IPS DF 4.7 (cell line): Measurements from ENCODE around the gene CDK2AP2.
"Not testable (repeated sequence)": the region's sequence is repeated elsewhere in the genome, so short reads cannot be mapped to it uniquely, and the experiment has no call there.

Source experiments
- DNase-seq: peaks from one replicate; pipeline ENCODE4 v3.0.0-alpha.2; 2013; ENCODE audit warnings: low spot score; ENCODE audit errors: extremely low read depth

The CDK2AP2 gene

GRCh38 chr11:67523556-67524479 is 15.9 kb upstream of the CDK2AP2 start:
- DNase-seq = no peak

DNA sequence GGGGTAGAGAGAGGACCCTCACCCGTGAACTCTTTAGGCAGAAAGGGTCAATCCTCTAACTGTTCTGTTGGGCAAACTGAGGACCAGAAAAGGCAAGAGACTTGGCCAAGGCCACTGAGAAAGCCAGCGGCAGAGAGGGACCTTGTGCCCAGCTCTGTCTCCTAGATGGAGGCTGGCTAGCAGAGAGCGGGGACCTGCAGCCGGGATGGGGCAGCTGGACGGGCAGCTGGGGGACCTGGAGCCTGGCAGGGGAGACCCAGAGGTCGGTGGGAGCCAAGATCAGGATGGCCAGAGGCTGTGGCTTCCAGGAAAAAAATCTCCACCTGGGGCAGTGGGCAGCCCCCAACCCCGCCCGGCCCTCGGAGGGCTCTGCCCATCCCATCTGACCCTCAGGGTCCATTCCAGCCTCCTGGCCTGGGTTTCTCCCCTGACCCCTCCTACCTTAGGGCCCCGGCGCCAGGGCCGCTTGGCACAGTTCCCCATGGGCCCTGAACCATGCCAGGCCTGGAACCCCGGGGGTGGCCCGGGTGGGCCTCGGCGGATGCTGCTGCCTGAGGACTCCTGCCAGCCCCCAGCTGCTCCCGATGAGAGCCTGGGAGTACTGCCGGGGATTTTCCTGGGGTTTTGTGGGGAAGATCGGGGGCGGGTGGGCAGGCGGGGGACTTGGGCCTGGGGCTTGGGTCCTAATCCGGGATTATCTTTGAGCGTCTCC is 15.0 kb upstream of the CDK2AP2 start, which contains the start of gene CABP2:
TSS of gene CABP2 (minus strand) at position 603 of the 712 bp plus-strand sequence. CDS start at position 483, 120 bp downstream.
- no peak for DNase-seq

GRCh38 chr11:67522338-67522737 is 14.4 kb upstream of the CDK2AP2 start:
- DNase-seq = no peak

GRCh38 chr11:67521924-67522323 is 14.0 kb upstream of the CDK2AP2 start:
- no peak for DNase-seq

- no peak for DNase-seq
Observed at GRCh38 chr11:67520856-67521824, 13.2 kb upstream of the CDK2AP2 start.

GRCh38 chr11:67519726-67520125 is 11.8 kb upstream of the CDK2AP2 start:
- no peak for DNase-seq

GRCh38 chr11:67517784-67518552 is 10.0 kb upstream of the CDK2AP2 start:
- no peak for DNase-seq

GRCh38 chr11:67516806-67517205 is 8.8 kb upstream of the CDK2AP2 start:
- no peak for DNase-seq

DNA sequence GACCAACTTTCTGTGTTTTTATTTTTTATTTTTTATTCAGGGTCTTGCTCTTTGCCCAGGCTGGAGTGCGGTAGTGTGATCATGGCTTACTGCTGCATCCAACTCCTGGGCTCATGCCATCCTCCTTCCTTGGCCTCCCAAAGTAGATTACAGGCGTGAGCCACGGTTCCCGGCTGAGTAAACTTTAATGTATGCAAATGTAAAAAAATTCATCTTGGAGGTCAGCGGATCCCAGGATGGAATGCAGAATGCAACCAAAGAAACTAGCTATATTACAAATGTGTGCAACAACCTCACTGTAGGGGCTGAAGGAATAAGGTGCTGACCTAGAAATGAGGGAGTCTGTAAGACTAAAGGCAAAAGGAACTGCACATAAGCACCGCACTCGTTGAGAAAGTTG is 6.2 kb upstream of the CDK2AP2 start:
- DNase-seq = no peak

- not testable (repeated sequence) for DNase-seq
Observed at GRCh38 chr11:67511558-67511957, 3.6 kb upstream of the CDK2AP2 start.

DNA sequence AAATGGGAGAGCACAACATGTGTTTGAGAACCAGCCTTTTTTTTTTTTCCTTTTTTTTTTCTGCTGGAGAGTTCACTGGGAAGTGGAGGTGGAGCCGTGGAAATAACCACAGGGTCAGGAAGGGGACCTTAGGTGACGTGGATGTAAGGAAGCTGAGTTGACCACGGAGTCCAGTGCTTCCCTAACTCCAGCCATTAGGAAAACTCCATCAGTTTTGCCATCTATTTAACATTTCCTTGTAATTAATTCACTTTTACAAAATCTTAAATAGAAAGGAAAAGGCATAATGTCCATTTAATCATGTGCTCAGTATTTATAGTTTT is 2.0 kb upstream of the CDK2AP2 start:
- DNase-seq = no peak

GRCh38 chr11:67508486-67509121 is 642 bp upstream of the CDK2AP2 start:
- DNase-seq = peak; percentile 62

- no peak for DNase-seq
Observed at GRCh38 chr11:67507242-67507863, 609 bp downstream of the CDK2AP2 start.

DNA sequence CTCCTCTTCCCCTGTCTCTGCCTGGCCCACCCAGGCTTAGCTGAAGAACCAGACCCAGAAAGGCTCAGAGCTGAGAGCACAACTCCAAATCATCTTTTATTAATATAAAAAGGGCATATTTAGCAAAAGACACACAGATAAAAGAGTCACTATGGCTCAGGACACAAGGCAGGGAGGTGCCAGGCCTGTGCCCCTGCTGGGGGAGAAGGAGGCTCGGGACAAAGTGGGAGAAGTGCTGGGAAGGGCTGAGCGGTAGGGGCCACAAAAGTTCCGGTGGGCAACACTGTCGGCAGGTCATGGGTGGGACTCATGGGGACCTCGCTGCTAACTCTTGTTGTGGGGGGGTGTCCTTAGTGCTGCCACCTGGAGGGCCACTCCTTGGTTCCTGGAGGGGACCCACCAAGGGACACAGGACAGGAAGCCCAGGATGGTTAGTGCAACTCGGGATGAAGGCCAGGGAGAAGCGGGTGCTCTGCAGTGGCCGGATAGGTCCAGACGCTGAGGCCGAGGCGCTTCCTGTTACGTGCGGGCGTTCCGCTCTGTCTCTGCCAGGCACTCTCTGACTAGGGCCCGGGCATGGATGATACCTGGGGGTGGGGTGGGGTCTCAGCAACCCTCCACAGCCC is 1.4 kb downstream of the CDK2AP2 start:
- DNase-seq = no peak

GRCh38 chr11:67505605-67506396 is 2.2 kb downstream of the CDK2AP2 start:
- no peak for DNase-seq

GRCh38 chr11:67504950-67505581 is 2.9 kb downstream of the CDK2AP2 start, which contains the start of gene PITPNM1:
PITPNM1 (minus strand) TSS chr11:67505363; CDS start chr11:67504180, 1,183 bp downstream.
- DNase-seq = no peak

DNA sequence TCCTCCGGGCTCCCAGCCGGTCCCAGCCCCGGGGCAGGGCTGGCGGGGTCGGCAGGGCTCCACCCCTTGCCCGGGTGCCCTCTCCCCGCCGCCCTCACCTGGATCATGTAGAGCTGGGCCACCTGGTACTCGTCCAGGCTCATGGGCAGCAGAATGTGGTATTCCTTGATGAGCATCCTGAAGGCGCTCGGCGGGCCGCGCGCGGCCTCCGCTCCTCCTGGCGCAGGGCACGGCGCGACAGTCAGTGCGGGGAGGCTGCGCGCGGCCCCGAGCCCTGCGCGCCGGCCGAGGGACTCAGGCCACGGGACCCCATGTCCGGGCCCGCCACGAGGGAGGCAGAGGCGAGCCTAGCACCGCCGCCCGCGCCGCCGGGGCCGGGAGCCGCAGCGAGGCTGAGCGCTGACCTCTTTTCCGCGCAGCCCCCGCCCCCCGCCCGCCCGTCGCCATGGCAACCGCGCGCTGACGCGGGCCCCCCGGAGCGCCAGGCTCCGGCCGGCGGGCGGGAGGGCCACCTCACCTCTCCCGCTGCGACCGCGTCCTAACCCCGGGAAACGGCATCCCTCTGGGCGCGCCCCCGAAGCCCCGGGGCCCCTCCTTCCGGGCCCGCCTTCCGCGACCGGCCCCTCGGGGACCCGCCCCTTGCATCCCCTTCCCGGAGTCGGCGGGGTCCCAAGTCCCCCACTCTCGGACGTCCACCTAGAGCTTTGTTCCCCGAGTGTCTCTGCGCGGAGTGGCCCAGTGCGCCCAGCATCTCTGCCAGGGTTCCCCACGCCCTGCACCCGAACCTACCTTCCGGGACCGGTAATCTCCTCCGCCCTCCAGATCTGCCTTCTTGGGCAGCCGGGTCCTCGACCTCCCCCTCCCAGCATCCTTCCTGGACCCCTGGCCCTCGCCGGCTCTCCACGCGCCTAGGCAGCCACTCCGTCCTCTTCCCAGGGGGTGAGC is 3.7 kb downstream of the CDK2AP2 start:
- no peak for DNase-seq
